ENCODE measurements around the gene AFF3. TPM values are rescaled to one million over a fixed set of nuclear protein-coding genes. Genes with fewer than 3 reads are reported as not detected.

The AFF3 gene
- total and polyA plus RNA-seq, 4 donors, result 0.48 to 5.3 (median 2.3) TPM

DNA sequence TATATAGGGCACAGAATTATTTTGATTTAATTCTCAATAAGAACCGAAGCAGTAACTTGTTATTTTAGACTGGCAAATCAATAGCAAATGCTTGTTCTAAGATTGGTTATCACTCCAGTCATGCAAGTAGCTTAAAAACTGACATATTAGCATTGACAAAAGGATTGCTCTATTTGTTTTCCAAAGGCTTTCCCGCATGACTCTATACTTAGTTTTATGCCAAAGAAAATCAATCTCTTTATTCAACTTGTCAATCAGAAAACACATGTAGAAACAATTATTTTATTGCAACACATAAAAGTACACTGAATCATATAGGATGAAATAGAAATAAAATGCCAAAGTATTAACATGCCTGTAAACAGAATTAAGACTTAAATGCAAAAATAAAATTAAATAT lies 108.4 kb downstream of the AFF3 start:
- DNase-seq (ENCODE audit: low spot score), result no peak
- TF ChIP-seq RAD21 (IDR thresholded peaks at IDR 0.05), result no peak
- Histone ChIP-seq H3K4me3 (ENCODE audit: low read depth in 1 of 3, low read length in 3 of 3) (no peak overlapping the region), H3K9ac (ENCODE audit: low read depth in 1 of 2, low read length in 2 of 2) (no peak overlapping the region), H3K9me3 (ENCODE audit: control insufficient read depth in 4 of 4, low read length in 3 of 4) (no peaks in the 10 kb centered on the region), H3K4me1 (ENCODE audit: control insufficient read depth in 4 of 4, insufficient read depth in 4 of 4, low read length in 3 of 4) (peaks cover 0 to 2% (median under 1%) of the 10 kb centered on the region in 4 donors), H3K27ac (ENCODE audit: low read depth in 1 of 2, low read length in 2 of 2) (no peak overlapping the region), H3K36me3 (ENCODE audit: control insufficient read depth in 4 of 4, insufficient read depth in 3 of 4, low read depth in 1 of 4, low read length in 3 of 4) (no peaks in the 10 kb centered on the region), H3K27me3 (ENCODE audit: control insufficient read depth in 4 of 4, insufficient read depth in 4 of 4, low read length in 3 of 4) (no peaks in the 10 kb centered on the region)
- 41% methylated on average over 2 of the region's 2 CpGs for WGBS

DNA sequence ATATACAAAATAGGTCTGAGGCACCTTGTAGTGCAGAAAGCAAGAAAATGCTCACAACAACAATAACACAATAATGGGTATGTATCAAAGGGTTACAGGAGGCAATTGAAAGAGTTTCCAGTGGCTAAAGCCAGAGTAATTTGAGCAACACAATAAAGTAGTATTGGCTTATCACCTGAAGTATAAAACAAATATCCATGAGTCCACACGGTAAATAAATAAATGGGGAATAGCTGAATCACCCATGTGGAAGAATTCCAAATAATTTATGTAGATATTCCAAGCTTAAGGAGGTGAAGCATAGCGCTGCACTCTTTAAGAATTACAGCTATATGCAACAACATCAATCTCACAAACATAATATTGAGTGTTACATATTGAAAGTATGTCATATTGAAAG lies 110.8 kb downstream of the AFF3 start:
- Histone ChIP-seq H3K9me3 (ENCODE audit: control insufficient read depth in 4 of 4, low read length in 3 of 4) (no peaks in the 10 kb centered on the region), H3K27me3 (ENCODE audit: control insufficient read depth in 4 of 4, insufficient read depth in 4 of 4, low read length in 3 of 4) (no peaks in the 10 kb centered on the region), H3K27ac (ENCODE audit: low read depth in 1 of 2, low read length in 2 of 2) (no peak overlapping the region), H3K4me1 (ENCODE audit: control insufficient read depth in 4 of 4, insufficient read depth in 4 of 4, low read length in 3 of 4) (peaks cover 0 to 2% (median under 1%) of the 10 kb centered on the region in 4 donors), H3K9ac (ENCODE audit: low read depth in 1 of 2, low read length in 2 of 2) (no peak overlapping the region), H3K4me3 (ENCODE audit: low read depth in 1 of 3, low read length in 3 of 3) (no peak overlapping the region), H3K36me3 (ENCODE audit: control insufficient read depth in 4 of 4, insufficient read depth in 3 of 4, low read depth in 1 of 4, low read length in 3 of 4) (no peaks in the 10 kb centered on the region)
- no peak for DNase-seq (ENCODE audit: low spot score)
- no peak for TF ChIP-seq RXRA (IDR thresholded peaks at IDR 0.05)
- TF ChIP-seq RAD21 (IDR thresholded peaks at IDR 0.05), result no peak
- no peak for TF ChIP-seq YY1 (IDR thresholded peaks at IDR 0.05)
- no peak for TF ChIP-seq FOXA1 (IDR thresholded peaks at IDR 0.05)
- no peak for TF ChIP-seq TAF1 (conservative IDR thresholded peaks at IDR 0.05)
- TF ChIP-seq ATF3 (IDR thresholded peaks at IDR 0.05), result no peak
- TF ChIP-seq JUND (IDR thresholded peaks at IDR 0.05), result no peak
- TF ChIP-seq, protein P1, sequence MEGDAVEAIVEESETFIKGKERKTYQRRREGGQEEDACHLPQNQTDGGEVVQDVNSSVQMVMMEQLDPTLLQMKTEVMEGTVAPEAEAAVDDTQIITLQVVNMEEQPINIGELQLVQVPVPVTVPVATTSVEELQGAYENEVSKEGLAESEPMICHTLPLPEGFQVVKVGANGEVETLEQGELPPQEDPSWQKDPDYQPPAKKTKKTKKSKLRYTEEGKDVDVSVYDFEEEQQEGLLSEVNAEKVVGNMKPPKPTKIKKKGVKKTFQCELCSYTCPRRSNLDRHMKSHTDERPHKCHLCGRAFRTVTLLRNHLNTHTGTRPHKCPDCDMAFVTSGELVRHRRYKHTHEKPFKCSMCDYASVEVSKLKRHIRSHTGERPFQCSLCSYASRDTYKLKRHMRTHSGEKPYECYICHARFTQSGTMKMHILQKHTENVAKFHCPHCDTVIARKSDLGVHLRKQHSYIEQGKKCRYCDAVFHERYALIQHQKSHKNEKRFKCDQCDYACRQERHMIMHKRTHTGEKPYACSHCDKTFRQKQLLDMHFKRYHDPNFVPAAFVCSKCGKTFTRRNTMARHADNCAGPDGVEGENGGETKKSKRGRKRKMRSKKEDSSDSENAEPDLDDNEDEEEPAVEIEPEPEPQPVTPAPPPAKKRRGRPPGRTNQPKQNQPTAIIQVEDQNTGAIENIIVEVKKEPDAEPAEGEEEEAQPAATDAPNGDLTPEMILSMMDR (IDR thresholded peaks at IDR 0.05; ENCODE audit: low read depth, low read length, missing input control), result no peak
- no peak for TF ChIP-seq HNF4G (IDR thresholded peaks at IDR 0.05)
- TF ChIP-seq, protein P2, sequence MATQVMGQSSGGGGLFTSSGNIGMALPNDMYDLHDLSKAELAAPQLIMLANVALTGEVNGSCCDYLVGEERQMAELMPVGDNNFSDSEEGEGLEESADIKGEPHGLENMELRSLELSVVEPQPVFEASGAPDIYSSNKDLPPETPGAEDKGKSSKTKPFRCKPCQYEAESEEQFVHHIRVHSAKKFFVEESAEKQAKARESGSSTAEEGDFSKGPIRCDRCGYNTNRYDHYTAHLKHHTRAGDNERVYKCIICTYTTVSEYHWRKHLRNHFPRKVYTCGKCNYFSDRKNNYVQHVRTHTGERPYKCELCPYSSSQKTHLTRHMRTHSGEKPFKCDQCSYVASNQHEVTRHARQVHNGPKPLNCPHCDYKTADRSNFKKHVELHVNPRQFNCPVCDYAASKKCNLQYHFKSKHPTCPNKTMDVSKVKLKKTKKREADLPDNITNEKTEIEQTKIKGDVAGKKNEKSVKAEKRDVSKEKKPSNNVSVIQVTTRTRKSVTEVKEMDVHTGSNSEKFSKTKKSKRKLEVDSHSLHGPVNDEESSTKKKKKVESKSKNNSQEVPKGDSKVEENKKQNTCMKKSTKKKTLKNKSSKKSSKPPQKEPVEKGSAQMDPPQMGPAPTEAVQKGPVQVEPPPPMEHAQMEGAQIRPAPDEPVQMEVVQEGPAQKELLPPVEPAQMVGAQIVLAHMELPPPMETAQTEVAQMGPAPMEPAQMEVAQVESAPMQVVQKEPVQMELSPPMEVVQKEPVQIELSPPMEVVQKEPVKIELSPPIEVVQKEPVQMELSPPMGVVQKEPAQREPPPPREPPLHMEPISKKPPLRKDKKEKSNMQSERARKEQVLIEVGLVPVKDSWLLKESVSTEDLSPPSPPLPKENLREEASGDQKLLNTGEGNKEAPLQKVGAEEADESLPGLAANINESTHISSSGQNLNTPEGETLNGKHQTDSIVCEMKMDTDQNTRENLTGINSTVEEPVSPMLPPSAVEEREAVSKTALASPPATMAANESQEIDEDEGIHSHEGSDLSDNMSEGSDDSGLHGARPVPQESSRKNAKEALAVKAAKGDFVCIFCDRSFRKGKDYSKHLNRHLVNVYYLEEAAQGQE (IDR thresholded peaks at IDR 0.05), result no peak
- no peak for TF ChIP-seq EGR1 (IDR thresholded peaks at IDR 0.05; ENCODE audit: low read depth in 2 of 2)
- no peak for TF ChIP-seq FOXA2 (IDR thresholded peaks at IDR 0.05)
- no peak for TF ChIP-seq SP1 (IDR thresholded peaks at IDR 0.05)
- TF ChIP-seq, protein P3, sequence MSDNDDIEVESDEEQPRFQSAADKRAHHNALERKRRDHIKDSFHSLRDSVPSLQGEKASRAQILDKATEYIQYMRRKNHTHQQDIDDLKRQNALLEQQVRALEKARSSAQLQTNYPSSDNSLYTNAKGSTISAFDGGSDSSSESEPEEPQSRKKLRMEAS (IDR thresholded peaks at IDR 0.05), result no peak
- no peak for TF ChIP-seq HNF4A (conservative IDR thresholded peaks at IDR 0.05)
- TF ChIP-seq GABPA (IDR thresholded peaks at IDR 0.05 in 1 of 2, conservative IDR thresholded peaks at IDR 0.05 in 1 of 2), result no peak
- no peak for TF ChIP-seq NR2F2 (IDR thresholded peaks at IDR 0.05)
- 62% methylated on average over 2 of the region's 2 CpGs for WGBS

Data from liver (tissue), 9 donors.